Nucleus accumbens (tissue), 56 donors: Measurements from ENCODE around the gene TACC2.
"Not testable (repeated sequence)": the region's sequence is repeated elsewhere in the genome, so short reads cannot be mapped to it uniquely, and the experiment has no call there.

Experiments
- DNase-seq, 56 donors: peaks; one replicate each; lab custom pipeline; 2025; lab: John Stamatoyannopoulos, UW

The TACC2 gene, protein sequence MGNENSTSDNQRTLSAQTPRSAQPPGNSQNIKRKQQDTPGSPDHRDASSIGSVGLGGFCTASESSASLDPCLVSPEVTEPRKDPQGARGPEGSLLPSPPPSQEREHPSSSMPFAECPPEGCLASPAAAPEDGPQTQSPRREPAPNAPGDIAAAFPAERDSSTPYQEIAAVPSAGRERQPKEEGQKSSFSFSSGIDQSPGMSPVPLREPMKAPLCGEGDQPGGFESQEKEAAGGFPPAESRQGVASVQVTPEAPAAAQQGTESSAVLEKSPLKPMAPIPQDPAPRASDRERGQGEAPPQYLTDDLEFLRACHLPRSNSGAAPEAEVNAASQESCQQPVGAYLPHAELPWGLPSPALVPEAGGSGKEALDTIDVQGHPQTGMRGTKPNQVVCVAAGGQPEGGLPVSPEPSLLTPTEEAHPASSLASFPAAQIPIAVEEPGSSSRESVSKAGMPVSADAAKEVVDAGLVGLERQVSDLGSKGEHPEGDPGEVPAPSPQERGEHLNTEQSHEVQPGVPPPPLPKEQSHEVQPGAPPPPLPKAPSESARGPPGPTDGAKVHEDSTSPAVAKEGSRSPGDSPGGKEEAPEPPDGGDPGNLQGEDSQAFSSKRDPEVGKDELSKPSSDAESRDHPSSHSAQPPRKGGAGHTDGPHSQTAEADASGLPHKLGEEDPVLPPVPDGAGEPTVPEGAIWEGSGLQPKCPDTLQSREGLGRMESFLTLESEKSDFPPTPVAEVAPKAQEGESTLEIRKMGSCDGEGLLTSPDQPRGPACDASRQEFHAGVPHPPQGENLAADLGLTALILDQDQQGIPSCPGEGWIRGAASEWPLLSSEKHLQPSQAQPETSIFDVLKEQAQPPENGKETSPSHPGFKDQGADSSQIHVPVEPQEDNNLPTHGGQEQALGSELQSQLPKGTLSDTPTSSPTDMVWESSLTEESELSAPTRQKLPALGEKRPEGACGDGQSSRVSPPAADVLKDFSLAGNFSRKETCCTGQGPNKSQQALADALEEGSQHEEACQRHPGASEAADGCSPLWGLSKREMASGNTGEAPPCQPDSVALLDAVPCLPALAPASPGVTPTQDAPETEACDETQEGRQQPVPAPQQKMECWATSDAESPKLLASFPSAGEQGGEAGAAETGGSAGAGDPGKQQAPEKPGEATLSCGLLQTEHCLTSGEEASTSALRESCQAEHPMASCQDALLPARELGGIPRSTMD (N-terminal part only)

DNA sequence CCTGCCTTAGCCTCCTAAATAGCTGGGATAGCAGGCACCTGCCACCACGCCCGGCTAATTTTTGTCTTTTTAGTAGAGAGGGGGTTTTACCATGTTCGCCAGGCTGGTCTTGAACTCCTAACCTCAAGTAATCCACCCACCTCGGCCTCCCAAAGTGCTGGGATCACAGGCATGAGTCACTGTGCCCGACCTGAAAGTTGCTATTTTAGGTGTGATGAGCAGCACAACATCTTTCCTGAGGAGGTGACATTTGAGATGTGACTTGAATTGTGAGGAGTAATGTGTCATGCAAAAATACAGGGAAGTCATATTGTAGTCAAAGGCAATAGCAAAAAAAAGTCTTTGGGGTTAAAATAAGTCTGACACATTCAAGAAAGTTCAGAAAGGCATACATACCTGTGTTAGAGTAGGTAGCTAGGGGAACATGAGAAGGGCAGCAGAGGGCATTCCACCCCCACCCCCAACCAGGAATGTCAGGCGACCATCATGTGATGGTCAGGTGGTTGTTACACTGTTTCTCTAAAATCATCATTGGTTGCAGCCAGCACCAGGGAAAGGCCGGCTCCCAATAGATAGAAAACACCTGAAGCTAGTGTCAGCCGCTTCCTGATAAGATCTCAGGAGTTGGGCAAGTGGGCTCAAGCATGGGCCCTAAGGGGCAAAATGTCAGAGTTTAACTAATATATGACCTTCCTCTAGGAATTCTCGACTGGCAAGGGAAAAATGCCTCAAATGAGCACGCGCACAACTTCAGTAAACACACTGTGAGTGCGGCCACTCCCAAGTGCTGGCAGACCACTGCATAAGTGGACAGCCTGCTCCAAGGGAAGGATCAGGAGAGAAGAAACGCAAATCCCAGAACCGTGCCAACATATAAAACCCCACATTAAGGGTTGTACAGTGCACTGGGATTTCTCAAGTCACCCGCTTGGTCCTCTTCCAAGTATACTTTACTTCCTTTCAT, at the start of gene TACC2:
Gene TACC2 (plus strand): TSS at position 803 of the 964 bp plus-strand sequence. CDS start 32,819 bp downstream, outside the sequence.
- peak in 28 of 56 donors; percentile 1 to 80 (median 24) for DNase-seq

DNA sequence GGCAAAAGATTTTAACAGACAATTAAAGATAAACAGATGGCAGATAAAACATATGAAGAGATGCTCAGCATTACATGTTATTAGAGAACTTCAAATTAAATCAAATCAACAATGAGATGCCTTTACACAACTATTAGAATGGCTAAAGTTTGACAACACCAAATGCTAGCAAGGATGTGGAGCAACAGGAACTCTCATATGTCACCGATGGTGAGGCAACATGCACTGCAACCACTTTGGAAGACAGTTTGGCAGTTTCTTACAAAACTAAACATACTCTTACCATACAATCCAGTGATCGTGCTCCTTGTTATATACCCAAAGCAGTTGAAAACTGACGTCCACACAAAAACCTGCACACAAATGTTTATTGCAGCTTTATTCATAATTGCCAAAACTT, 47.4 kb upstream of the TACC2 start:
- DNase-seq, result no peak

DNA sequence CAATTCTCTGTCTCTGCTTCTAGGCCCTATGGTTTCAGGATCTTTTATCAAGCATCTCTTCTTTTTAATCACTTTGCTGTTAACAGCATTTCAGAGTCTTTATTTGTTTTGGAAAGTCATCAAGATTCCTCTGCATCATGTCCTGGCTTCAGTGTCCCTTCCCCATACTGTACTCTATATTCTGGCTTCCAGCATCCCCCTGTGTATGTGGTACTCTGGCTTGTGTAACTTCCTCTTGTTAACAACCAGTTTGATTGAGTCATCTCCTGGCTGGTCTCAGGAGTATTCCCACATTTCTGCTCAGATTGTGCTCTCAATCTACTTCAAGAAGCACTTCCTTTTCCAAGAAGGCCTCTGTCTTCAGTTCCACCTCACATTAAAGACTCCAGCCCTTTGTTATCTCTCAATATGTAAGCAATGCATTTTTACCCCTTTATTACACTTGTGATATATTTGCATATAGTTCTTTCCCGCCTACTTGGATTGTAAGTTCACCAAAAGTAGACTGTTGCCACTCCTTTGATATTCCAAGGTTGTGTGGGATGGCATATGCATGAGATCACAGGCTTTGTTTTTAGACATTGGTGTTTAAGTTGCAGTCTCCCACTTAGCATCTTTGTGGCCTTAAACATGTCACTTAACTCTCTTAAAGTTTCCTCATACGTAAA, 46.1 kb upstream of the TACC2 start:
- DNase-seq, result no peak

DNA sequence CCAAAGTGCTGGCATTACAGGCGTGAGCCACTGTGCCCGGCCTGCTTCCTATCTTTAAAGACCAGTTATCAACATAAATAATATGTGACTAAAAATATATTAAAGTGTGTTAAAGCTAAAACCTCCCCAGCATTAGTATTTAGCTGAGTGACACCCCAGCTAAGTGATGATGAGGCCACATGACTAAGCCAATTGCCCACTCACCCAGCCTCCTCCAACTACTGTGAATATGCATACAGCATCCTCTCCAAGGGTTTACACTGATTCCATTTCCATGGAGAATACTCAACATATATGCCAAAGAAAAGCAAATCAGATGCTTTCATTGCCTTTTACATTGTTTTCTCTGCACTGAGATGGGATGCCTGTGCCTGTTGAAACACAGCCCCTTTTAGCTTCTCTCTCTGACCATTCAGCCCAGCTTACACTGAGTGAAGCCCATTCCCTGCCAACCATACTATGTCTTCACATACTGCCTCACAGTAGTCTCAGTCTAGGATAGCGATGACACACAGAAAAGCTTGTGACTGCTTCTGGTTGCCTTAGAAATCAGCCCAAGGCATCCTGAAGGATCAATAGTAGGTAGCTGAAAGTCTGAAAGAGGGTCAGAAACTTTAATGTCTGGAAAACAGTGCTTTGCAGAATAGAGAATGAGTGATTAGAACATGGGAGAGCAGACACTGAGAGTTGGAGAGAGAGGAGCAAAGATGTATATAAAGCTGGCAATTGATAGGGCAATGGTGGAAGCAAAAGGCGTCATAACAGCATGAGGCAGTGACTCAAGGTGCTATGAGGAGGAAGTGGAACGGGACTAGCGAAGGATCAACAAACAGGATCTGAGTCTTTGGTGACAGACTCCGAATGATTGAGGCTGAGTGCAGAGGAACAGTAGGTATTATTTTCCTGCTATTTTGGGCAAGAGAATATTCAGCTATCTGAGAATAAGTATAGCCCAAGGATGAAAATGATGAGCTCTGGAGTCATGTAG, 41.3 kb upstream of the TACC2 start:
- DNase-seq, result peak in 11 of 56 donors; percentile 4 to 41 (median 26)

DNA sequence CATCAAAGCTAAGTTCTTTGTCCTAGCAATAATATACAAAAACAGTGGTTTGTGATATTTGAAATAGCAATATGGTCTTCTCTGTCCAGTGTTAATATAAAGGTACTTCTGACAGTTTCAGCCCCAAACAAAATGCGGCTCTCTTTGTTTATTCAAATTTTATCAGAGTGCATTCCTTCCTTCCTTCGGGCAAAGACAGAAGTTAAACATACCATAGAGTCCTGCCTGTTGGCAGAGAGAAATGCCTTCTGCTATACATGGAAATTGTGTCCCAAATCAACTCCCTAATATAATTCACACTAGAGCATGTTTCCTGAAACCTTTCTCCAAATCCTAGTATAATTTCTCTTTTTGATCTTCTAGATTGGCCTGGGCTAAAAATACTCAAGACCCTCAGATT, 39.9 kb upstream of the TACC2 start:
- DNase-seq, result no peak

DNA sequence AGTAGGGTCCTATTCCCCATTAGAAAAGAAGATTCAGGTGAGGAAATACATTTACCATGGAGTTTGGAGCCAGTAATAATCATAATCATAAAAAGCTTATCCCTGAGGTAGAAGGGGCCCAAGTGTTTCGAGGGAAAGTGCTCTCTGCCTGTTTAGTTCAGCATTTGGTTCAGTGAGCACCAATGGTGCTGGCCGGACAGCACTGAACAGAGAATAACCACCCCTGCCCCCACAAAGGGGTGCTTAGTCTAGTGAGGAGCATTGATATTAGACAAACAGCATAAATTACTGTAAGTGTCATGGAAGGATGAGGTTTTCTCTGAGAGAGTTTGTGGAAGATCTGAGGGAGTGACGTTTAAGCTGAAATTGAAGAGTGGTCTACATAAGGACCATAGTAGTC, 39.5 kb upstream of the TACC2 start:
- no peak for DNase-seq

DNA sequence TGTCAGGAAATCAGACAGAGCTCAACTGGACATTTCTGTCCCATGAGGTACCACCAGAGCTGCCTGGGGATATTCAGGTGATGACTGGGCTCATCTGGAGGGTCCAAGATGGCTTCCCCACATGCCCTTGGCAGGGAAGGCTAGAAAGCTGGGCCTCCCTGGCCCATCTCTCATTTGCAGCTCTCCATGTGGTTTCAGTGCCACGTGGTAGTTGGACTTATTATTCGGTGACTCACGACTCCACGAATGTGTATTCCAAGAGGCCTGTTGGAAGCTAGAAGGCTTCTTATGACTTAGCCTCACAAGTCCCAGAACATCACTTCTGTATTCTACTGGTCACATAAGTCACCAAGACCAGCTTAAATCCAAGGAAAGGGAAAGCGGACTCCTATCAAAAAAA, 36.7 kb upstream of the TACC2 start:
- no peak for DNase-seq

DNA sequence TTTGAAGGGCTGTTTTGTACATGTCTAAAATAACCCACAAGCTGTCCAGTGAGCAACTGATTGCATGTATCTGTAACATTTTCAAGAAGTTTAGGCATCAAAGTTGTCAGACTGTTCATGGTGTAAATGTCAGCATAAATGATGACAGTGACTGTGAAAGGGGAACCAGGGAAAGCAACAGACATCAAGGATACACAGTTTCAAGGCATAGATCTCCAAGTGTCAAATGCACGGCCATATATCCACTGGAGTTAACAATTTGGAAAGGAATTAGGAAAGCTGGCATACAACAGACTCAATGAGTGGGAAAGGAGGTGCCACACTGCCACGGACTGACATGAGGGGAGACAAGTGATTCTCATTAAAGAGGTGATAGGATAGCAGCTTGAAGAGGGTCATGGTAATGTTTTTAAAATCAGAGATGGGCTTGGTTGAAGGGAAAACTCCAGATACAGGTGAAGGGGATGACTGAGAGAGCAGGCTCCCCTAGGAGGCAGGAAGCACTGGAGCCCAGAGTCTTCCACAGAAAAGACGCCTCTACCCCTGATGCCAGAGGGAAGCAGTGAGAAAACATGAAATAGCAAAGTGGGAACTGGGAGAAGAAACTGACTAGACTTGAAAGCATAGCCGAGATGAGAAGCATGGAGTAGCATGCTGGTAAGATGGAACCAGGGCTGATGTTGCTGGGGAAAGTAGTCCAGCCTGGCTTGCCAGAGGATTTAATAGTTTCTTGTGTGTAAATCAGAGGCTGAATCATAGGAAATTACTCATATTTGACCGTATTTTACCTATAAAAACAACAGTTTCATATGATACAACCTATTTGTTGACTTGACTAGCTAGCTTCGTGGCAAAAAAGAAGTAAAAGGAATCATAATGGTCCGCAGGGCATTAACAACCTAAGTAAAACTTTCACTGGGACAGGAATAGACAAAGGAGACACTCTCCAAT, 32.6 kb upstream of the TACC2 start:
- DNase-seq, result no peak

DNA sequence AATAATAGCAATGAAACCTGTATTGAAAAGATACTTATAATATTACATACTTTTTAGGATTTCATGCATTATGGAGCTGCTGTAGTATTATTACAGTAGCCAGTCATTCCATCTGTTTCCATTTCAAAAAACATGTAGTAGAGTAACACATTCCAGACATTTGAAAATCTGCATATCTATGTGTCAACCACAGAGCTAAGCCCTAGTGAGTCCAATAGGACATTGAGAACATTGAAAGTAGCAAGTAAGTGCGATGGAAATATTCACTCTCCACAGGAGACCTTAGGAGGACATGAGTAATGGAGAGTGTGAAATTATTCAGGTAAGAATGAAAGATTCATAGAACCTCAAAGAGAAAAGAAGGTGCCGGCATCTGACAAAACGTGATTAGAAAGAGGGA, 29.3 kb upstream of the TACC2 start:
- DNase-seq, result no peak

DNA sequence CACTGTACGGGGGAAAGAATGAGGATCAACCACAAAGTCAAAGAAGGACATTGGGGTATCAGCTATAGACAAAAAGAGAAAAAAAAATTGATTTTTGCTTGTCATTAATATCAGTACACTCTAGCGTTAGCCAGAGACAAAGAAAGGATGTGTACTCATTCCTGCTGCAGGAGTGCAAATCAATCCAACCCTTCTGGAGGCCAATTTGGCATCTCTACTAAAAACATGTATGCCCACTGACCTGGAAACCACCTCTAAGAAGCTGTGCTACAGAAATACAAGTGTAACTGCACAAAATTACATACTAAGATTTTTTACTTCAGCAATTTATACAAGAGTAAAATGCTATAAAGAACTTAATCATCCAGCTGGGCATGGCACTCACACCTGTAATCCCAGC, 27.5 kb upstream of the TACC2 start:
- no peak for DNase-seq

DNA sequence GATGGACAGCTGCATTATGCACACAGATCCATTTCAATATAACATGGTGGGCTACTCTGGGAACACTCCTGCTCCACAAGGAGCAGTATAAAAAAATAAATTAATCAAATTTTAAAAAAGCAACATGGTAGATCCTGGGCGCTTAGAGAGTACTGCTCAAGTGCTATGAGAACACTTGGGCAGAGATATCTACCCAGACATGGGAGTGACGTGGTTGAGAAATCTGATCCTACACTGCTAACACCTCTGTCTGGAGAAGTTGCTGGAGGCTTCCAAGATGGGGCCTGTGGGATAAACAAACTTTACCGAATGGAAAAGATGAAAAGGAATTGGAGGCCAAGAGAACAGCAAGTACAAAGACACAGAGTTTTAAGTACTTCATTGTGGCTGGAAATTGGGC, 23.0 kb upstream of the TACC2 start:
- no peak for DNase-seq

DNA sequence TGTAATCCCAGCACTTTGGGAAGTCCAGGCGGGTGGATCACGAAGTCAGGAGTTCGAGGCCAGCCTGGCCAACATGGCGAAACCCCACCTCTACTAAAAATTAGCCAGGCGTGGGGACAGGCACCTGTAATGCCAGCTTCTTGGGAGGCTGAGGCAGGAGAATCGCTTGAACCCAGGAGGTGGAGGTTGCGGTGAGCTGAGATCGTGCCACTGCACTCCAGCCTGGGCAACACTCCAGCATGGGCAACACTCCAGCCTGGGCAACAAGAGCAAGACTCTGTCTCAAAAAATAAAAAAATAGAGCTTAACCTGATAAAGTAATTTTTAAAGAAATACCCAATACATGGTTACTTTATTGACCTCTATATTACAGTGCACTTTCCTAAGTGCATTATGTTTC, 19.9 kb upstream of the TACC2 start:
- not testable (repeated sequence) for DNase-seq

DNA sequence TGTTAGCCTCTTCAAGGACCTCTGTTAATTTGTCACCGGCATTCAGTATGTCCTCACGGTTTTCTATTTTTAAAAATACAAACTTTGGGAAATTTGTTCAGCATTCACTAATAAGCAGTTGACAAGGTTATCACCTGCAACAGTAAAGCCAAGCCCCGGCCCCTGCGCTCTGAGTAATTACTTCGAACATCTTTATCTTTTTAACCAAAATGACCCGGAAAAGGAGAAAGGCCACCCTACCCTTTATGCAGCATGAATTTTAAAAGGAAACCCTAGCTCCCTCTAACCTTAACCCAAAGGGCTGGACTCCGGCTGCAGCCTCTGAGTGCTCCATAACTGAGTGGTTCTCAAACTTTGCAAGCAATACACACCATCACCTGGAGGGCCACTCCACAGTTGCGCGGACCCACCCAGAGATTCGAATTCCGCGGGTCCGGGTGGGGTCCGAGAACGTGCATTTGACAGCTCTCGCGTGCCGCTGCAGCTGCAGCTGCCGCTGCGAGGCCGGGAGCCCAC, 14.9 kb upstream of the TACC2 start:
- peak in 1 of 56 donors; percentile 40 for DNase-seq

DNA sequence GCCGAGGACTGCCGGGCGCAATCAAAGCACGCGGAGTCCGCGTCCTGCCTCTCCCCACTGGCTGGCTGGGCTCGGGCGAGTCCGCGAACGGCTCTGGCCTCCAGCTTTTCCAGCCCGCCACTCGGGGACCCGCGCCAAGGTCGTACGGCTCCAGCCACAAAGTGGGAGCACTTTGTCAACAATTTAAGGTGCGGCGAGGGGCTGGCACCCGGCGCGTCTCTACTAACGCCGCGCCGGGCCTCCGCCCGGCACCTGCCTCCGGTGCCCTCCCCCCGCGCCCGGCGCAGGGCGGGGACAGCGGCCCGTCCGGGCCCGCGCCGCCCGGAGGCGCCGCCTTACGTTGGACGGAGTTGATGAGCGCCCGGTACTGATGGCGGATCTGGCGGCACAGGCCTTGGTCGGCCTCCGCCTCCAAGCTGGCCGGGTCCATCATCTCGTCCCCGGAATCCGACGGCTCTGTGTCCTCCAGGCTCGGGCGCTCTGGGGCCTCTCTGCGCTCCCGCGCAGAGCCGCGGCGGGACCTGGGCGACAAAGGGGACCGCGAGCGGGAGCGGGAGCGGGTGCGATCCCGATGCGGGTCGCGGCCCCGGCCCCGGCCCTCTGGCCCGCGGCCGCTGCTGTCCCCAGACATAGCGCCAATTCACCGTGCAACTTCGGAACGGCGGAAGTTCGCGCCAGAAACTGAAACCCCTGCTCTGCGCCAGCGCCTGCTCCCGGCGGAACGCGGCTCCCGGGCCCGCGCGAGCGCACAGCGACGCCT, 14.2 kb upstream of the TACC2 start, which contains the start of gene NSMCE4A:
Gene NSMCE4A (minus strand): TSS at position 683 of the 760 bp plus-strand sequence. CDS start 52 bp downstream, at position 631.
- peak in 52 of 56 donors; percentile 21 to 80 (median 62) for DNase-seq

DNA sequence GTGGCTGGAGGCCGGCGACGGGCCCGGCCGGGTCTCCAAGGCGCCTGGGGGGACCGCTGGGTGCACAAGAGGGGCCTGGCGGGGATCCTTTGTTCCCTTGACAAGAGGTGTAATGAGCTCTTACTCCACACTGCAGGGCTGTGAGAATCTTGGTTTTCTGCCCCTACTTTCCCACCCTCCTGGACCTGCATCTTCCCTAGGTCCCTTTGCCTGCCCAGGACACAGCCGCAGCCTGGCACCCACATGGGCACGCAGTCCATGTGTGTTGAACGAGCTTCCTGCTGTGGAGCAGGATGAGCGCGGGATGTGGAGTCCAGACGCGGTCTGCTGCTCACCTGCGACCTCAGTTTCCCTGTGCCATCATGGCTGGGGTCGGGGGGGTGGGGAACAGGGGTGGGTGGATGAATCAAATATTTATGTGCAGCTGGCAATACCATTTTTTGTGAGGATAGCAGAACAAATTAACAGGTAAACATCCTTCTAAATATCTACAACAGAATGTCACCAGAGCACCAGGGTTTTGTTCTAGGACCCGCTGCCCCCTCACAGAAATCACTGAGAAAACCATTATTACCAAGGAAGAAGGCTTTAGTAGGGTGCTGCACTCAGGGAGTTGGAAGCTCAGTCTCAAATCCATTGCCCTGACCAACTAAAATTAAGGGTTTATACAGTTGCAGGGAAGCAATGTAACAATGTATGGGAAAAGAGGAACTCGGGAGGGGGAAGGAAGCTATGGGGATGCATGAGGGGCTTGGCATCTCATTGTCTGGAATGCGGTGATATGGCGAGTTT, 13.5 kb upstream of the TACC2 start:
- peak in 7 of 56 donors; percentile 13 to 48 (median 45) for DNase-seq
